Trophoblast cell (in vitro differentiated cells and primary cell): Measurements from ENCODE around the gene MAGI2.

Experiments
- DNase-seq, 2 donors: peaks; one replicate each; pipeline ENCODE4 v3.0.0-alpha.2; 2016
- H2AFZ ChIP-seq: 2 replicates; pipeline ENCODE4 v1.6.1; 2013; ENCODE audit warnings: low read length, moderate library complexity, mild to moderate bottlenecking; ENCODE audit not compliant: insufficient read depth, poor library complexity
- H2AK5ac ChIP-seq: 2 replicates; pipeline ENCODE4 v1.6.1; 2013; ENCODE audit warnings: mild to moderate bottlenecking, low read length
- H2BK120ac ChIP-seq: 2 replicates; pipeline ENCODE4 v1.6.1; 2013; ENCODE audit warnings: low read length, mild to moderate bottlenecking, moderate library complexity; ENCODE audit not compliant: insufficient read depth, poor library complexity
- H2BK12ac ChIP-seq: 2 replicates; pipeline ENCODE4 v1.6.1; 2013; ENCODE audit warnings: mild to moderate bottlenecking, low read length, moderate library complexity
- H2BK5ac ChIP-seq: 2 replicates; pipeline ENCODE4 v1.6.1; 2013; ENCODE audit warnings: low read length, low read depth, moderate library complexity, mild to moderate bottlenecking; ENCODE audit not compliant: poor library complexity
- H3K14ac ChIP-seq: 2 replicates; pipeline ENCODE4 v1.6.1; 2013; ENCODE audit warnings: mild to moderate bottlenecking, low read length
- H3K18ac ChIP-seq: 2 replicates; pipeline ENCODE4 v1.6.1; 2013; ENCODE audit warnings: mild to moderate bottlenecking, low read length
- H3K23ac ChIP-seq: 2 replicates; pipeline ENCODE4 v1.6.1; 2013; ENCODE audit warnings: low read length
- H3K27ac ChIP-seq: 2 replicates; pipeline ENCODE4 v1.5.1; 2013; ENCODE audit warnings: low read depth, mild to moderate bottlenecking, inconsistent platforms, low read length, moderate library complexity
- H3K27me3 ChIP-seq: 2 replicates; pipeline ENCODE4 v1.6.1; 2013; ENCODE audit warnings: inconsistent platforms, mild to moderate bottlenecking, low read length, moderate library complexity; ENCODE audit not compliant: insufficient read depth
- H3K36me3 ChIP-seq, 2 experiments: 1 replicate in 1 of 2; 2 replicates in 1 of 2; pipeline ENCODE4 v1.6.1; 2013; ENCODE audit warnings: low read length in 2 of 2, mild to moderate bottlenecking in 2 of 2, moderate library complexity in 1 of 2; ENCODE audit not compliant: insufficient read depth in 2 of 2, control insufficient read depth in 1 of 2
- H3K4ac ChIP-seq: 2 replicates; pipeline ENCODE4 v1.6.1; 2013; ENCODE audit warnings: low read depth, mild to moderate bottlenecking, low read length, moderate library complexity
- H3K4me1 ChIP-seq, 2 experiments: 1 replicate in 1 of 2; 2 replicates in 1 of 2; pipeline ENCODE4 v1.6.1; 2013; ENCODE audit warnings: low read length in 2 of 2, mild to moderate bottlenecking in 2 of 2, moderate library complexity in 1 of 2; ENCODE audit not compliant: insufficient read depth in 2 of 2, control insufficient read depth in 1 of 2
- H3K4me2 ChIP-seq: 2 replicates; pipeline ENCODE4 v1.6.1; 2013; ENCODE audit warnings: inconsistent platforms, mild to moderate bottlenecking, low read length, moderate library complexity
- H3K4me3 ChIP-seq: 2 replicates; pipeline ENCODE4 v1.5.1; 2013; ENCODE audit warnings: mild to moderate bottlenecking, low read depth, low read length, inconsistent platforms
- H3K79me1 ChIP-seq: one replicate; pipeline ENCODE4 v1.6.1; 2013; ENCODE audit warnings: low read length
- H3K79me2 ChIP-seq: 2 replicates; pipeline ENCODE4 v1.6.1; 2013; ENCODE audit warnings: low read length, mild to moderate bottlenecking; ENCODE audit not compliant: control insufficient read depth, insufficient read depth, poor library complexity
- H3K9ac ChIP-seq: 2 replicates; pipeline ENCODE4 v1.6.1; 2013; ENCODE audit warnings: mild to moderate bottlenecking, low read length
- H3K9me3 ChIP-seq: 2 replicates; pipeline ENCODE4 v1.6.1; 2013; ENCODE audit warnings: low read depth, mild to moderate bottlenecking, control low read depth, inconsistent platforms, low read length; ENCODE audit not compliant: insufficient read depth
- H4K12ac ChIP-seq: 2 replicates; pipeline ENCODE4 v1.6.1; 2013; ENCODE audit warnings: low read depth, mild to moderate bottlenecking, low read length, moderate library complexity
- H4K8ac ChIP-seq: 2 replicates; pipeline ENCODE4 v1.6.1; 2013; ENCODE audit warnings: low read depth, mild to moderate bottlenecking, low read length, moderate library complexity
- H4K91ac ChIP-seq: one replicate; pipeline ENCODE4 v1.6.1; 2013; ENCODE audit warnings: low read depth, mild to moderate bottlenecking, low read length, moderate library complexity
- WGBS: extraction: QIAGEN DNeasy Blood & Tissue Kit; methylation state at CpG from one replicate; pipeline ENCODE4 v1.1.7; 2013; ENCODE audit warnings: missing lambda C conversion rate; ENCODE audit not compliant: insufficient read length, insufficient coverage; ENCODE audit errors: extremely low coverage; 5-methylcytosine and 5-hydroxymethylcytosine counted together

MAGI2 gene

GRCh38 chr7:79340212-79340611 is 113.3 kb downstream of the MAGI2 start:
- H3K18ac ChIP-seq, result no peak overlapping the region
- H2AFZ ChIP-seq, result no peak overlapping the region
- H3K27ac ChIP-seq, result no peak overlapping the region
- H3K4ac ChIP-seq, result no peak overlapping the region
- no peaks in the 10 kb centered on the region for H3K36me3 ChIP-seq
- H4K91ac ChIP-seq, result no peak overlapping the region
- H4K8ac ChIP-seq, result no peak overlapping the region
- H2BK120ac ChIP-seq, result no peak overlapping the region
- no peak overlapping the region for H4K12ac ChIP-seq
- no peaks in the 10 kb centered on the region for H3K9me3 ChIP-seq
- DNase-seq, result no peak
- H3K79me2 ChIP-seq, result no peaks in the 10 kb centered on the region
- no peak overlapping the region for H3K4me3 ChIP-seq
- no peak overlapping the region for H3K23ac ChIP-seq
- no peaks in the 10 kb centered on the region for H3K4me1 ChIP-seq
- H3K9ac ChIP-seq, result no peak overlapping the region
- no peak overlapping the region for H2BK12ac ChIP-seq
- no peak overlapping the region for H3K14ac ChIP-seq
- no peak overlapping the region for H2AK5ac ChIP-seq
- no peak overlapping the region for H3K4me2 ChIP-seq
- no peak overlapping the region for H2BK5ac ChIP-seq
- H3K79me1 ChIP-seq, result no peaks in the 10 kb centered on the region
- H3K27me3 ChIP-seq, result no peaks in the 10 kb centered on the region

GRCh38 chr7:79339208-79339925 is 114.1 kb downstream of the MAGI2 start:
- no CpG with 5 or more reads among the region's 4 CpGs for WGBS
- Histone ChIP-seq H4K8ac (no peak overlapping the region), H3K27me3 (no peaks in the 10 kb centered on the region), H3K9me3 (no peaks in the 10 kb centered on the region), H3K4me1 (no peaks in the 10 kb centered on the region), H3K4me3 (no peak overlapping the region), H3K4ac (no peak overlapping the region), H4K91ac (no peak overlapping the region), H3K9ac (no peak overlapping the region), H2BK12ac (no peak overlapping the region), H3K14ac (no peak overlapping the region), H3K79me2 (no peaks in the 10 kb centered on the region), H3K36me3 (no peaks in the 10 kb centered on the region), H2BK5ac (no peak overlapping the region), H3K18ac (no peak overlapping the region), H4K12ac (no peak overlapping the region), H3K23ac (no peak overlapping the region), H2AK5ac (no peak overlapping the region), H3K79me1 (no peaks in the 10 kb centered on the region), H2AFZ (no peak overlapping the region), H3K27ac (no peak overlapping the region), H3K4me2 (no peak overlapping the region), H2BK120ac (no peak overlapping the region)
- no peak for DNase-seq

- no peaks in the 10 kb centered on the region for H3K27me3 ChIP-seq
- H2BK12ac ChIP-seq, result no peak overlapping the region
- no peak overlapping the region for H3K18ac ChIP-seq
- H3K9me3 ChIP-seq, result no peaks in the 10 kb centered on the region
- no peak overlapping the region for H2BK120ac ChIP-seq
- H3K79me1 ChIP-seq, result no peaks in the 10 kb centered on the region
- H4K12ac ChIP-seq, result no peak overlapping the region
- no peaks in the 10 kb centered on the region for H3K4me1 ChIP-seq
- H3K14ac ChIP-seq, result no peak overlapping the region
- H3K4me3 ChIP-seq, result no peak overlapping the region
- no peaks in the 10 kb centered on the region for H3K79me2 ChIP-seq
- H3K4me2 ChIP-seq, result no peak overlapping the region
- no peak for DNase-seq
- no peak overlapping the region for H3K9ac ChIP-seq
- H2AFZ ChIP-seq, result no peak overlapping the region
- no peaks in the 10 kb centered on the region for H3K36me3 ChIP-seq
- H4K8ac ChIP-seq, result no peak overlapping the region
- no peak overlapping the region for H4K91ac ChIP-seq
- H3K4ac ChIP-seq, result no peak overlapping the region
- H3K27ac ChIP-seq, result no peak overlapping the region
- no peak overlapping the region for H3K23ac ChIP-seq
- no peak overlapping the region for H2AK5ac ChIP-seq
- no peak overlapping the region for H2BK5ac ChIP-seq
- WGBS, result no CpG with 5 or more reads among the region's 5 CpGs
Measured at GRCh38 chr7:79337717-79338116, 115.8 kb downstream of the MAGI2 start.

DNA sequence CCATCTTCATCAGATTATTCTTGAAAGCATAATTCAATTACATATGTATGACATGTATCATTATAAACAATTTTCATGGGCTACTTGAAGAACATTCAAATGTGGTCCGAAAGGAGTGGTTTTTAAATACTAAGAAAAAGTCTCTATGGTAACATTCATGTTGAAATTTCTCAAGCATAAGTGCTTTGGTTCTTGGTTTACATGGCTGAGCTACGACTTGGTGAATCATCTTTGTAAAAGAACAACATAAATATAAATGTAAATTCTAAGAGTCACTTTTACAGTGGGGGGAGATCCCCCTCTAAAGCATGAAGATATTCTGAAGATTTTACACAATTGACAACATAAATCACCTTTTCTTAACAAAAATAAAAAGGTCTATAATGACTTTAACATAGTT is 118.6 kb downstream of the MAGI2 start:
- H4K8ac ChIP-seq, result no peak overlapping the region
- H2BK120ac ChIP-seq, result no peak overlapping the region
- no peak overlapping the region for H3K14ac ChIP-seq
- H3K9ac ChIP-seq, result no peak overlapping the region
- H3K79me1 ChIP-seq, result no peaks in the 10 kb centered on the region
- H3K4me3 ChIP-seq, result no peak overlapping the region
- H3K23ac ChIP-seq, result no peak overlapping the region
- H2BK12ac ChIP-seq, result no peak overlapping the region
- H3K4ac ChIP-seq, result no peak overlapping the region
- H2BK5ac ChIP-seq, result no peak overlapping the region
- no peaks in the 10 kb centered on the region for H3K27me3 ChIP-seq
- H3K9me3 ChIP-seq, result no peaks in the 10 kb centered on the region
- no peaks in the 10 kb centered on the region for H3K36me3 ChIP-seq
- H2AK5ac ChIP-seq, result no peak overlapping the region
- H3K27ac ChIP-seq, result no peak overlapping the region
- H2AFZ ChIP-seq, result no peak overlapping the region
- no peaks in the 10 kb centered on the region for H3K79me2 ChIP-seq
- H3K18ac ChIP-seq, result no peak overlapping the region
- whole genome bisulfite sequencing, result no CpG with 5 or more reads among the region's 2 CpGs
- H4K91ac ChIP-seq, result no peak overlapping the region
- H3K4me1 ChIP-seq, result no peaks in the 10 kb centered on the region
- H4K12ac ChIP-seq, result no peak overlapping the region
- no peak overlapping the region for H3K4me2 ChIP-seq
- no peak for DNase-seq
